Measurements from ENCODE around the gene CCDC78. TPM values are rescaled to one million over a fixed set of nuclear protein-coding genes. Genes with fewer than 3 reads are reported as not detected.

CCDC78 gene
- total RNA-seq, 1 experiment from 2014 or later: 3.5 TPM

GRCh38 chr16:736936-737481, 10.8 kb upstream of the CCDC78 start:
- Histone ChIP-seq H3K4me3 (ENCODE audit: low read depth, low read length) (no peak overlapping the region), H3K36me3 (ENCODE audit: control insufficient read depth, insufficient read depth, low read length) (no peaks in the 10 kb centered on the region; the same call in 1 of the 2 replicates), H3K27me3 (replicated peaks; ENCODE audit: control insufficient read depth, insufficient read depth, low read length) (no peaks in the 10 kb centered on the region), H3K9me3 (no peaks in the 10 kb centered on the region), H3K4me1 (no peaks in the 10 kb centered on the region)
- intact Hi-C loops (cut with micrococcal nuclease; ENCODE audit: unreplicated experiment): no loop called here
- no peaks in the 10 kb centered on the region for H3K27me3 Mint-ChIP-seq (ENCODE audit: insufficient read depth, unreplicated experiment)
- H3K9me3 Mint-ChIP-seq (ENCODE audit: unreplicated experiment): no peaks in the 10 kb centered on the region
- DNase-seq: no peak
- TF ChIP-seq CTCF (IDR thresholded peaks at IDR 0.05; ENCODE audit: insufficient read depth in 1 of 2, low read depth in 1 of 2, low read length in 1 of 2, severe bottlenecking in 1 of 2, unreplicated experiment in 1 of 2): no peak
- H3K4me1 Mint-ChIP-seq (ENCODE audit: low read depth, unreplicated experiment): no peaks in the 10 kb centered on the region
- H3K36me3 Mint-ChIP-seq (ENCODE audit: insufficient read depth, unreplicated experiment): peaks cover 51% of the 10 kb centered on the region
- POLR2A ChIA-PET: no interaction called here
- CTCF ChIA-PET: interaction anchor here (0.7 to 1.0 kb wide), 2 partner anchors 12 to 25 kb away, joined by 3 read pairs; no protein-coding TSS in a partner anchor
- no peak overlapping the region for H3K4me3 Mint-ChIP-seq (ENCODE audit: unreplicated experiment)
- no TSS peak for BruUV-seq (replicated peaks)
- no peak overlapping the region for H3K27ac Mint-ChIP-seq (ENCODE audit: unreplicated experiment)

GRCh38 chr16:735982-736453, 9.8 kb upstream of the CCDC78 start:
- Mint-ChIP-seq H3K36me3 (ENCODE audit: insufficient read depth, unreplicated experiment) (peaks cover 51% of the 10 kb centered on the region), H3K4me1 (ENCODE audit: low read depth, unreplicated experiment) (no peaks in the 10 kb centered on the region), H3K9me3 (ENCODE audit: unreplicated experiment) (no peaks in the 10 kb centered on the region), H3K27ac (ENCODE audit: unreplicated experiment) (no peak overlapping the region), H3K27me3 (ENCODE audit: insufficient read depth, unreplicated experiment) (no peaks in the 10 kb centered on the region), H3K4me3 (ENCODE audit: unreplicated experiment) (no peak overlapping the region)
- POLR2A ChIA-PET: no interaction called here
- Histone ChIP-seq H3K4me3 (ENCODE audit: low read depth, low read length) (no peak overlapping the region), H3K36me3 (ENCODE audit: control insufficient read depth, insufficient read depth, low read length) (no peaks in the 10 kb centered on the region; the same call in 1 of the 2 replicates), H3K27me3 (replicated peaks; ENCODE audit: control insufficient read depth, insufficient read depth, low read length) (no peaks in the 10 kb centered on the region), H3K9me3 (no peaks in the 10 kb centered on the region), H3K4me1 (no peaks in the 10 kb centered on the region)
- no peak for TF ChIP-seq CTCF (IDR thresholded peaks at IDR 0.05; ENCODE audit: insufficient read depth in 1 of 2, low read depth in 1 of 2, low read length in 1 of 2, severe bottlenecking in 1 of 2, unreplicated experiment in 1 of 2)
- CTCF ChIA-PET: interaction anchor here (0.7 to 1.0 kb wide), 2 partner anchors 13 to 26 kb away, joined by 3 read pairs; no protein-coding TSS in a partner anchor
- intact Hi-C loops (cut with micrococcal nuclease; ENCODE audit: unreplicated experiment): no loop called here
- DNase-seq: no peak
- no TSS peak for BruUV-seq (replicated peaks)

- no peak for TF ChIP-seq CTCF (IDR thresholded peaks at IDR 0.05; ENCODE audit: insufficient read depth in 1 of 2, low read depth in 1 of 2, low read length in 1 of 2, severe bottlenecking in 1 of 2, unreplicated experiment in 1 of 2)
- ChIA-PET POLR2A (no interaction called here), CTCF (no interaction called here)
- intact Hi-C loops (cut with micrococcal nuclease; ENCODE audit: unreplicated experiment): no loop called here
- no peak overlapping the region for H3K4me3 ChIP-seq (ENCODE audit: low read depth, low read length)
- H3K36me3 ChIP-seq (ENCODE audit: control insufficient read depth, insufficient read depth, low read length): no peaks in the 10 kb centered on the region; the same call in 1 of the 2 replicates
- no peak overlapping the region for H3K27ac Mint-ChIP-seq (ENCODE audit: unreplicated experiment)
- no peaks in the 10 kb centered on the region for H3K27me3 ChIP-seq (replicated peaks; ENCODE audit: control insufficient read depth, insufficient read depth, low read length)
- H3K4me3 Mint-ChIP-seq (ENCODE audit: unreplicated experiment): no peak overlapping the region
- H3K9me3 Mint-ChIP-seq (ENCODE audit: unreplicated experiment): no peaks in the 10 kb centered on the region
- no peaks in the 10 kb centered on the region for H3K27me3 Mint-ChIP-seq (ENCODE audit: insufficient read depth, unreplicated experiment)
- BruUV-seq (replicated peaks): no TSS peak
- no peaks in the 10 kb centered on the region for H3K4me1 ChIP-seq
- no peaks in the 10 kb centered on the region for H3K4me1 Mint-ChIP-seq (ENCODE audit: low read depth, unreplicated experiment)
- peaks cover 50% of the 10 kb centered on the region for H3K36me3 Mint-ChIP-seq (ENCODE audit: insufficient read depth, unreplicated experiment)
- no peaks in the 10 kb centered on the region for H3K9me3 ChIP-seq
- no peak for DNase-seq
Observed at GRCh38 chr16:734981-735881, 9.0 kb upstream of the CCDC78 start.

Measured in Caco-2 (cell line).